Hepatocyte (in vitro differentiated cells): ENCODE results near the gene TMEM59. TPM values are rescaled to one million over a fixed set of nuclear protein-coding genes. Genes with fewer than 3 reads are reported as not detected.
"Not testable (repeated sequence)": the region's sequence is repeated elsewhere in the genome, so short reads cannot be mapped to it uniquely, and the experiment has no call there.

Experiments
- DNase-seq: peaks from one replicate; pipeline ENCODE4 v3.0.0-alpha.2; 2016; ENCODE audit warnings: low spot score
- H2AFZ ChIP-seq: fragments of 200-600 bp; sonication (generic); 2 replicates; pipeline ENCODE4 v1.6.0; 2016; ENCODE audit warnings: antibody characterized with exemption, mild to moderate bottlenecking
- H3K27ac ChIP-seq: fragments of 200-600 bp; sonication (generic); 2 replicates; pipeline ENCODE4 v1.5.1; 2016; ENCODE audit warnings: mild to moderate bottlenecking
- H3K27me3 ChIP-seq: fragments of 200-600 bp; sonication (generic); 2 replicates; pipeline ENCODE4 v1.6.1; 2016
- H3K36me3 ChIP-seq: fragments of 200-600 bp; sonication (generic); replicated peaks from 2 replicates; pipeline ENCODE4 v1.5.1; 2016; ENCODE audit warnings: low read depth; ENCODE audit not compliant: insufficient read depth
- H3K4me1 ChIP-seq: fragments of 200-600 bp; sonication (generic); 2 replicates; pipeline ENCODE4 v1.5.1; 2016; ENCODE audit warnings: mild to moderate bottlenecking, moderate library complexity; ENCODE audit not compliant: insufficient read depth
- H3K4me2 ChIP-seq: fragments of 200-600 bp; sonication (generic); 2 replicates; pipeline ENCODE4 v1.6.0; 2016
- H3K4me3 ChIP-seq: fragments of 200-600 bp; sonication (generic); 2 replicates; pipeline ENCODE4 v1.5.1; 2016; ENCODE audit warnings: mild to moderate bottlenecking
- H3K79me2 ChIP-seq: fragments of 200-600 bp; sonication (generic); 2 replicates; pipeline ENCODE4 v1.6.0; 2017; ENCODE audit warnings: mild to moderate bottlenecking
- H3K9me2 ChIP-seq: fragments of 200-600 bp; sonication (generic); replicated peaks from 2 replicates; pipeline ENCODE4 v1.6.0; 2017; ENCODE audit warnings: mild to moderate bottlenecking; ENCODE audit not compliant: insufficient read depth
- H3K9me3 ChIP-seq: fragments of 200-600 bp; sonication (generic); 2 replicates; pipeline ENCODE4 v1.5.1; 2016; ENCODE audit warnings: low read depth, mild to moderate bottlenecking
- H4K20me1 ChIP-seq: fragments of 200-600 bp; sonication (generic); 2 replicates; pipeline ENCODE4 v1.6.0; 2016; ENCODE audit warnings: mild to moderate bottlenecking; ENCODE audit not compliant: insufficient read depth, poor library complexity, severe bottlenecking
- EZH2 ChIP-seq: fragments of 200-600 bp; sonication (generic); IDR thresholded peaks from 2 replicates; pipeline ENCODE4 v1.6.1; 2016; ENCODE audit warnings: antibody characterized with exemption, mild to moderate bottlenecking, borderline replicate concordance
- EZH2phosphoT487 ChIP-seq: fragments of 200-600 bp; sonication (generic); IDR thresholded peaks from one replicate; pipeline ENCODE4 v1.6.1; 2018; ENCODE audit warnings: antibody characterized with exemption, mild to moderate bottlenecking, low read depth, moderate library complexity; ENCODE audit not compliant: unreplicated experiment, severe bottlenecking
- WGBS: methylation state at CpG from one replicate; pipeline ENCODE4 v1.1.6; 2016; ENCODE audit warnings: low lambda C conversion rate; ENCODE audit errors: missing lambda C conversion rate; 5-methylcytosine and 5-hydroxymethylcytosine counted together
- polyA plus RNA-seq: library from polyadenylated mRNA; unstranded; fragments of >200 nt; fragmentation: Nextera tagmentation; extraction: Ambion mirVana; gene quantifications from 2 replicates; pipeline ENCODE4 v1.2.1, GENCODE V29; 2016
- total RNA-seq: library from RNA; depleted of rRNA; stranded (reverse); fragments of >200 nt; gene quantifications from 2 replicates; pipeline ENCODE4 v1.2.3, GENCODE V29; 2014
- TF ChIP-seq, protein P1 (sequence below): fragments of 200-600 bp; sonication (generic); IDR thresholded peaks from 2 replicates; pipeline ENCODE4 v1.5.1; 2016; ENCODE audit warnings: antibody characterized with exemption, mild to moderate bottlenecking; ENCODE audit not compliant: poor library complexity

The TMEM59 gene
- total and polyA plus RNA-seq, 2 experiments from 2014 or later = 714 to 1,181 TPM

DNA sequence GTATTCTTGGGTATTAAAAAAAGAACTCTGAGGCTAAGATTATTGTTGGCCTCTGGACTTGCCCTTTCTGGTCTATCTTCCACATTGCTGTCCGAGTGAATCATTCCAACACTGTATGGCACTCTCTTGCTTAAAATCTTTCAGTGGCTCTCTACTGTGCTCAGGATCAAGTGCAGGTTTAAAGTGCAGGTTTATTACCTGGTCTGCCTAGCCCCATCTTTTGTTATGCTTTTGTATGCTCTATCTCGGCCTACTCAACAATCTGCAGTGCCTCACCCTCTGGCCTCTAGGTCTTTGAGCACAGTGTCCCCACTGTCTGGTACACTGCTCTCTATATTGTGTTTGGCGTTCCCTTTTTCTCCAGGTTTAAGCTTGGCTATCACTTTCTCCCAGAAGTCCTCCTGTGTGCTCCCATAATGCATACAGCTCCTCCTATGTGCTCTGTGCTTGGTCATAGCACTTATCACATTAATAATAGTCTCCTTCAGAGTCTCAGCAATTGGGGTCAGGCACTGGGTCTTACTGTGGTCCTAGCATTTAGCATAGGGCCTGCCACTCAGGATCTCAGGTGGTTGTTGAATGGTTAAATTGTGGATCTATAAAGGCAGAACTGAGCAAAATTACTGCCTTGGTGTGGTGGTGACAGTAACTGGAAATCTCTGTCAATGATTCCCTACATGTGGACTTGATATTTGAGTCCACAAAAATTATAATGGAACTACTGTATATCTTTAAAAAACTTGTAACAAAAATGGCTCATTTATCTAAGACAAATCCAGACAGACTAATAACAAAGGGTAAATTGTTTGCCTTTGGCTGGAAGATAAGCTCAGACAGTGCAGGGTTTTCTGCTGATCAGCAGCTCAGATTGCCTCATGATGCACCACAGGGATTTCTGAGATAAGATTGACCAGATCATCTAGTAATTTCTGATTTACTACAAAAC, 24.4 kb downstream of the TMEM59 start:
- H3K36me3 ChIP-seq = no peaks in the 10 kb centered on the region
- peak overlapping the region; percentile 75 for H3K27ac ChIP-seq
- H3K4me1 ChIP-seq = peaks cover 27% of the 10 kb centered on the region
- DNase-seq = no peak
- H3K4me2 ChIP-seq = peak overlapping the region; percentile 37
- no peak overlapping the region for H2AFZ ChIP-seq
- H3K9me2 ChIP-seq = no peaks in the 10 kb centered on the region
- TF ChIP-seq EZH2phosphoT487 = no peak
- TF ChIP-seq EZH2 = no peak
- TF ChIP-seq, protein P1, sequence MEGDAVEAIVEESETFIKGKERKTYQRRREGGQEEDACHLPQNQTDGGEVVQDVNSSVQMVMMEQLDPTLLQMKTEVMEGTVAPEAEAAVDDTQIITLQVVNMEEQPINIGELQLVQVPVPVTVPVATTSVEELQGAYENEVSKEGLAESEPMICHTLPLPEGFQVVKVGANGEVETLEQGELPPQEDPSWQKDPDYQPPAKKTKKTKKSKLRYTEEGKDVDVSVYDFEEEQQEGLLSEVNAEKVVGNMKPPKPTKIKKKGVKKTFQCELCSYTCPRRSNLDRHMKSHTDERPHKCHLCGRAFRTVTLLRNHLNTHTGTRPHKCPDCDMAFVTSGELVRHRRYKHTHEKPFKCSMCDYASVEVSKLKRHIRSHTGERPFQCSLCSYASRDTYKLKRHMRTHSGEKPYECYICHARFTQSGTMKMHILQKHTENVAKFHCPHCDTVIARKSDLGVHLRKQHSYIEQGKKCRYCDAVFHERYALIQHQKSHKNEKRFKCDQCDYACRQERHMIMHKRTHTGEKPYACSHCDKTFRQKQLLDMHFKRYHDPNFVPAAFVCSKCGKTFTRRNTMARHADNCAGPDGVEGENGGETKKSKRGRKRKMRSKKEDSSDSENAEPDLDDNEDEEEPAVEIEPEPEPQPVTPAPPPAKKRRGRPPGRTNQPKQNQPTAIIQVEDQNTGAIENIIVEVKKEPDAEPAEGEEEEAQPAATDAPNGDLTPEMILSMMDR = no peak
- H3K27me3 ChIP-seq = no peaks in the 10 kb centered on the region
- H3K4me3 ChIP-seq = no peak overlapping the region
- H3K9me3 ChIP-seq = no peaks in the 10 kb centered on the region
- no peaks in the 10 kb centered on the region for H4K20me1 ChIP-seq
- WGBS = 56% methylated on average over 3 of the region's 3 CpGs
- H3K79me2 ChIP-seq = no peaks in the 10 kb centered on the region

DNA sequence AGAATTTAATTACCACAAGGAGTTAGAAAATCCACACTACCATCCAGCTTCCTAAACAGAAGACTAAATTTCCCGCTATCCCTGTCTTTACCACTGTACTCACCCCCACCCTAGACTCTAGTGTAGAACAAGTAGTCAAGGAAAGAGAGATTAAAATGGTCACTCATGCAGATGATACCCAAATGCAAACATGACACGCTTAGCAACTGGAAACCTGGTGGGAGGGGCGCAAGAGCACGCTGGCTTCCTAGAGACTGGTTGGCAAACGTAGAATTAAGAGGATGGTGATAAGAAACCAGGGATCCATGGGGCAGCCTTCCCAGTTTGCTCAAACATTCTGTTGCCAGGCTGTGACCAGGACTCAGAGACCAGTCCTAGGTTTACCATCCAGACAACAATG, 25.2 kb downstream of the TMEM59 start:
- TF ChIP-seq, protein P1 = no peak
- TF ChIP-seq EZH2phosphoT487 = no peak
- H3K27ac ChIP-seq = peak overlapping the region; percentile 75
- H3K9me3 ChIP-seq = no peaks in the 10 kb centered on the region
- 60% methylated on average over 5 of the region's 5 CpGs for WGBS
- H3K36me3 ChIP-seq = no peaks in the 10 kb centered on the region
- no peaks in the 10 kb centered on the region for H3K79me2 ChIP-seq
- H3K4me2 ChIP-seq = peak overlapping the region; percentile 12
- no peaks in the 10 kb centered on the region for H4K20me1 ChIP-seq
- no peaks in the 10 kb centered on the region for H3K27me3 ChIP-seq
- peak; percentile 38 for DNase-seq
- H2AFZ ChIP-seq = no peak overlapping the region
- H3K4me1 ChIP-seq = peaks cover 27% of the 10 kb centered on the region
- H3K4me3 ChIP-seq = no peak overlapping the region
- H3K9me2 ChIP-seq = no peaks in the 10 kb centered on the region

DNA sequence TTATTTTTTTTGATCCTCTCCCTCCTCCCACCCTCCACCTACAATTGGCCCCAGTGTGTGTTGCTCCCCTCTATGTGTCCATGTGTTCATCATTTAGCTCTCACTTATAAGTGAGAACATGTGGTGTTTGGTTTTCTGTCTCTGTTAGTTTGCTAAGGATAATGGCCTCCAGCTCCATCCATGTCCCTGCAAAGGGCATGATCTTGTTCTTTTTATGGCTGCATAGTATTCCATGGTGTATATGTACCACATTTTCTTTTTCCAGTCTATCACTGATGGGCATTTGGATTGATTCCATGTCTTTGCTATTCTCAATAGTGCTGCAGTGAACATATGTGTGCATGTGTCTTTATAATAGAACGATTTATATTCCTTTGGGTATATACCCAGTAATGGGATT, 28.2 kb downstream of the TMEM59 start:
- H3K79me2 ChIP-seq, H3K27ac ChIP-seq, H3K4me3 ChIP-seq, H3K9me2 ChIP-seq, H2AFZ ChIP-seq, H4K20me1 ChIP-seq, H3K9me3 ChIP-seq, DNase-seq, H3K4me2 ChIP-seq, H3K27me3 ChIP-seq, H3K36me3 ChIP-seq: not testable (repeated sequence)
- peaks cover 22% of the 10 kb centered on the region for H3K4me1 ChIP-seq
- 93% methylated on average over 1 of the region's 1 CpG for WGBS

DNA sequence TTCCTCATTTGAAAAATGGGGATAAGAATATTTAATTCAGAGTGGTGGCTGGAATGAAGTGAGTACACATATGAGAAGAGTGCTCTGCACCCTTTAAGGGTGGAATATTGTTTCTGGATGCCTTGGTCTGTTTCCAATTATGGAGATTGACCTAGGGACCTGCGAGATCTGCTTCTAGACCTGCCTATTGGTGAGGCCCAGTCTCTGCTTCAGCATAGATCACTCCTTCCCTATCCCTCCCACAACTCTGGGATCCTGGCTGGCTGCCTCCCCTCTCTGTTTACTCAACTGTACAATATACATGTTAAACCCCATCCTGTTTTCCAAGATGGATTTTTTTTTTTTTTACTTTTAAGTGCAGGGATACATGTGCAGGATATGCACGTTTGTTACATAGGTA, 28.6 kb downstream of the TMEM59 start:
- Histone ChIP-seq H3K27ac (no peak overlapping the region), H3K9me3 (no peaks in the 10 kb centered on the region), H3K79me2 (no peaks in the 10 kb centered on the region), H3K36me3 (no peaks in the 10 kb centered on the region), H3K4me3 (no peak overlapping the region), H4K20me1 (no peaks in the 10 kb centered on the region), H3K4me2 (no peak overlapping the region), H2AFZ (no peak overlapping the region), H3K27me3 (no peaks in the 10 kb centered on the region), H3K9me2 (no peaks in the 10 kb centered on the region), H3K4me1 (peaks cover 20% of the 10 kb centered on the region)
- no peak for DNase-seq
- TF ChIP-seq EZH2 (no peak), EZH2phosphoT487 (no peak)
- TF ChIP-seq, protein P1 = no peak
- WGBS = 77% methylated on average over 2 of the region's 2 CpGs

DNA sequence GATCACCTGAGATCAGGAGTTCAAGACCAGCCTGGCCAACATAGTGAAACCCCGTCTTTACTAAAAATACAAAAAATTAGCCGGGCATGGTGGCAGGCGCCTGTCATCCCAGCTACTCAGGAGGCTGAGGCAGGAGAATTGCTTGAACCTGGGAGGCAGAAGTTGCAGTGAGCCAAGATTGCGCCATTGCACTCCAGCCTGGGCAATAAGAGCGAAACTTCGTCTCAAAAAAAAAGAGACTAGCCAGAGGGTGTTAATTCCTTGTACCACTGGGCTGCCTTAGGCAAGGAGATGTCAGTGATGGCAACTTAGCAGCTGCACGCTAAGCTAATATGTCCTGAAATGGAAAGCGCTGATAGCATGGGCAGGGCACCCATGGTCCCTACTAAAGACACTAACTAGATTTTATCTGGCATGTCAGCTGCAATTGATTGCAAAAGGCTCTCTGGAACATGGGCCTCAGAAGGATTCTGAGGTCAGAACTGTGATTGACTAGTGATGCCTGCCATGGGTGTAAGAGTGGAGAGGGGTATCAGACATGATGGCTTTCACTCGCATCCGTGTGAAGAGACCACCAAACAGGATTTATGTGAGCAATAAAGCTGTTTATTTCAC, 33.3 kb downstream of the TMEM59 start:
- not testable (repeated sequence) for H4K20me1 ChIP-seq, H3K27me3 ChIP-seq, H3K4me2 ChIP-seq, H2AFZ ChIP-seq, H3K79me2 ChIP-seq, H3K36me3 ChIP-seq, H3K9me3 ChIP-seq, H3K9me2 ChIP-seq, DNase-seq, H3K4me3 ChIP-seq, H3K27ac ChIP-seq
- H3K4me1 ChIP-seq = peaks cover 13% of the 10 kb centered on the region
- WGBS = 91% methylated on average over 10 of the region's 10 CpGs
